H1 (cell line): ENCODE results near the gene CRADD. TPM values are rescaled to one million over a fixed set of nuclear protein-coding genes. Genes with fewer than 3 reads are reported as not detected.

Experiments
- CTCF ChIA-PET: fragments of 300-600 bp; sonication (Branson Sonifier 250); formaldehyde crosslinking; loops from one replicate; lab custom pipeline; 2021; ENCODE audit not compliant: partially characterized antibody; lab: Charles Lee
- POLR2A ChIA-PET: fragments of 300-600 bp; sonication (Branson Sonifier 250); formaldehyde crosslinking; loops from one replicate; lab custom pipeline; 2021; ENCODE audit warnings: inconsistent platforms; ENCODE audit not compliant: partially characterized antibody; lab: Charles Lee
- DNase-seq, 2 experiments: peaks; one replicate each; pipeline versions ENCODE4 v3.0.0 to v3.0.0-alpha.2; 2010 to 2022; ENCODE audit warnings: low spot score in 2 of 2, low read depth in 1 of 2, mixed read lengths in 1 of 2
- FAIRE-seq: peaks from 2 replicates; lab custom pipeline; 2011; peaks lifted over from hg19 to GRCh38; lab: Jason Lieb, UNC
- H2AFZ ChIP-seq: 2 replicates; pipeline ENCODE4 v1.8.1; 2012; ENCODE audit warnings: low read length, inconsistent platforms
- H2AK5ac ChIP-seq: 2 replicates; pipeline ENCODE4 v1.6.1; 2013; ENCODE audit warnings: low read depth, low read length
- H2BK120ac ChIP-seq: replicated peaks from 2 replicates; pipeline ENCODE3; 2013; ENCODE audit warnings: low read depth, low read length, inconsistent platforms
- H2BK12ac ChIP-seq: 2 replicates; pipeline ENCODE4 v1.6.1; 2013; ENCODE audit warnings: low read depth, low read length
- H2BK15ac ChIP-seq: 2 replicates; pipeline ENCODE4 v1.6.1; 2013; ENCODE audit warnings: low read length
- H2BK20ac ChIP-seq: 2 replicates; pipeline ENCODE4 v1.6.1; 2013; ENCODE audit warnings: low read length
- H2BK5ac ChIP-seq: 2 replicates; pipeline ENCODE4 v1.6.1; 2013; ENCODE audit warnings: low read depth, low read length
- H3K14ac ChIP-seq: 2 replicates; pipeline ENCODE4 v1.6.1; 2013; ENCODE audit warnings: inconsistent platforms; ENCODE audit not compliant: insufficient read length
- H3K18ac ChIP-seq: 2 replicates; pipeline ENCODE4 v1.6.1; 2013; ENCODE audit warnings: low read length; ENCODE audit errors: extremely low read depth
- H3K23ac ChIP-seq: 2 replicates; pipeline ENCODE4 v1.6.1; 2013; ENCODE audit warnings: inconsistent platforms; ENCODE audit not compliant: insufficient read length
- H3K23me2 ChIP-seq: 2 replicates; pipeline ENCODE4 v1.6.1; 2013; ENCODE audit warnings: low read depth, low read length
- H3K27ac ChIP-seq: 2 replicates; pipeline ENCODE4 v1.6.1; 2011; ENCODE audit warnings: low read depth, low read length, inconsistent platforms
- H3K27me3 ChIP-seq, 4 experiments: replicated peaks in 1 of 4; 1 replicate in 1 of 4; 2 replicates in 3 of 4; pipeline versions ENCODE4 v1.6.1 to v1.8.1; 2011 to 2013; ENCODE audit warnings: low read length in 3 of 4, mild to moderate bottlenecking in 3 of 4, inconsistent platforms in 2 of 4, mixed read lengths in 2 of 4, moderate library complexity in 1 of 4; ENCODE audit not compliant: control insufficient read depth in 3 of 4, insufficient read depth in 3 of 4; ENCODE audit errors: extremely low read depth in 1 of 4
- H3K36me3 ChIP-seq, 4 experiments: 2 replicates each; pipeline versions ENCODE4 v1.6.1 to v1.8.1; 2011 to 2013; ENCODE audit warnings: mild to moderate bottlenecking in 4 of 4, low read length in 3 of 4, moderate library complexity in 2 of 4, control low read depth in 1 of 4, inconsistent platforms in 1 of 4; ENCODE audit not compliant: insufficient read depth in 4 of 4, control insufficient read depth in 2 of 4
- H3K4ac ChIP-seq: replicated peaks from 2 replicates; pipeline ENCODE3; 2013; ENCODE audit warnings: low read length, low read depth, mixed read lengths, inconsistent platforms; ENCODE audit not compliant: insufficient read length
- H3K4me1 ChIP-seq, 4 experiments: replicated peaks in 1 of 4; 1 replicate in 1 of 4; 2 replicates in 3 of 4; pipeline versions ENCODE4 v1.6.1 to v1.8.1; 2011 to 2013; ENCODE audit warnings: low read length in 3 of 4, inconsistent platforms in 2 of 4, mixed read lengths in 1 of 4; ENCODE audit not compliant: insufficient read depth in 4 of 4, control insufficient read depth in 3 of 4
- H3K4me2 ChIP-seq, 2 experiments: 2 replicates each; pipeline versions ENCODE4 v1.6.1 to v1.8.1; 2011 to 2013; ENCODE audit warnings: low read depth in 2 of 2, low read length in 2 of 2, control low read depth in 1 of 2, inconsistent platforms in 1 of 2, mild to moderate bottlenecking in 1 of 2; ENCODE audit not compliant: insufficient read depth in 1 of 2
- H3K4me3 ChIP-seq, 4 experiments: fragments of 200-600, 300-600 bp in 1 of 4; sonication (generic), shearing (Covaris generic), sonication (Bioruptor Twin) in 1 of 4; 2 replicates each; pipeline versions ENCODE4 v1.5.1 to v1.8.1; 2011 to 2016; ENCODE audit warnings: low read length in 4 of 4, low read depth in 3 of 4, control low read depth in 2 of 4, inconsistent platforms in 2 of 4, mild to moderate bottlenecking in 2 of 4, mixed read lengths in 1 of 4, moderate library complexity in 1 of 4; ENCODE audit not compliant: insufficient read depth in 2 of 4; ENCODE audit errors: extremely low read depth in 1 of 4
- H3K56ac ChIP-seq: replicated peaks from 2 replicates; pipeline ENCODE3; 2013; ENCODE audit warnings: low read depth, mild to moderate bottlenecking, mixed read lengths, low read length, inconsistent platforms; ENCODE audit not compliant: insufficient read length
- H3K79me1 ChIP-seq: 2 replicates; pipeline ENCODE4 v1.6.1; 2013; ENCODE audit warnings: low read depth, low read length, control low read depth
- H3K79me2 ChIP-seq, 2 experiments: 2 replicates each; pipeline versions ENCODE4 v1.6.1 to v1.8.1; 2012 to 2013; ENCODE audit warnings: low read length in 2 of 2, mild to moderate bottlenecking in 2 of 2, inconsistent platforms in 1 of 2; ENCODE audit not compliant: insufficient read depth in 2 of 2, control insufficient read depth in 1 of 2
- H3K9ac ChIP-seq, 4 experiments: replicated peaks in 1 of 4; 1 replicate in 1 of 4; 2 replicates in 3 of 4; pipeline versions ENCODE4 v1.6.1 to v1.8.1; 2011 to 2013; ENCODE audit warnings: low read depth in 3 of 4, low read length in 3 of 4, control low read depth in 2 of 4, mild to moderate bottlenecking in 2 of 4, moderate library complexity in 2 of 4, inconsistent platforms in 1 of 4; ENCODE audit errors: extremely low read depth in 1 of 4
- H3K9me3 ChIP-seq, 2 experiments: 2 replicates each; pipeline versions ENCODE4 v1.6.1 to v1.8.1; 2012 to 2013; ENCODE audit warnings: mild to moderate bottlenecking in 2 of 2, moderate library complexity in 2 of 2, control low read depth in 1 of 2, inconsistent platforms in 1 of 2, low read depth in 1 of 2, low read length in 1 of 2, mixed read lengths in 1 of 2; ENCODE audit not compliant: insufficient read depth in 2 of 2
- H4K20me1 ChIP-seq, 2 experiments: replicated peaks in 1 of 2; 2 replicates each; pipeline versions ENCODE3 to v1.8.1; 2011 to 2013; ENCODE audit warnings: inconsistent platforms in 2 of 2, low read length in 2 of 2, mild to moderate bottlenecking in 1 of 2; ENCODE audit not compliant: insufficient read depth in 2 of 2, control insufficient read depth in 1 of 2
- H4K5ac ChIP-seq: 2 replicates; pipeline ENCODE4 v1.6.1; 2013; ENCODE audit warnings: low read length, low read depth, mixed read lengths, inconsistent platforms; ENCODE audit not compliant: insufficient read length
- H4K8ac ChIP-seq: 2 replicates; pipeline ENCODE4 v1.8.0; 2013; ENCODE audit warnings: mild to moderate bottlenecking, moderate library complexity, low read length, inconsistent platforms; ENCODE audit not compliant: insufficient read depth; ENCODE audit errors: extremely low read depth
- H4K91ac ChIP-seq: replicated peaks from 2 replicates; pipeline ENCODE3; 2013; ENCODE audit warnings: low read length, mixed read lengths, inconsistent platforms; ENCODE audit not compliant: insufficient read length
- CTBP2 ChIP-seq: IDR thresholded peaks from 2 replicates; pipeline ENCODE4 v1.7.0; 2011; ENCODE audit warnings: borderline replicate concordance, mild to moderate bottlenecking, moderate library complexity, mixed read lengths, low read length; ENCODE audit not compliant: insufficient read depth, insufficient read length
- SIRT6 ChIP-seq: IDR thresholded peaks from one replicate; pipeline ENCODE4 v1.7.1; 2012; ENCODE audit warnings: low read length, inconsistent platforms
- SP4 ChIP-seq: IDR thresholded peaks from 2 replicates; pipeline ENCODE4 v1.6.1; 2012; ENCODE audit warnings: low read length, inconsistent platforms
- WGBS, 2 experiments: shearing (Covaris generic) in 1 of 2; methylation state at CpG; one replicate each; pipeline versions ENCODE4 v1.1.6 to v1.1.7; 2013 to 2015; ENCODE audit warnings: low lambda C conversion rate in 2 of 2, mixed read lengths in 2 of 2, inconsistent platforms in 1 of 2, low coverage in 1 of 2, missing lambda C conversion rate in 1 of 2; ENCODE audit not compliant: insufficient replicate concordance in 2 of 2, insufficient coverage in 1 of 2, insufficient read length in 1 of 2; ENCODE audit errors: extremely low coverage in 1 of 2, missing lambda C conversion rate in 1 of 2; 5-methylcytosine and 5-hydroxymethylcytosine counted together
- polyA plus RNA-seq, 7 experiments: library from polyadenylated mRNA; depleted of rRNA in 3 of 7; stranded (reverse) in 5 of 7; unstranded in 2 of 7; fragments of >200 nt in 5 of 7; fragments of 200-250 nt in 2 of 7; gene quantifications; 1 replicate in 5 of 7; 2 replicates in 1 of 7; 4 replicates in 1 of 7; pipeline versions ENCODE4 v1.2.1 to v1.2.3, GENCODE V29; 2011 to 2013; ENCODE audit warnings: missing spikeins in 2 of 7, mixed read lengths in 2 of 7
- total RNA-seq: library from RNA; stranded (reverse); fragmentation: NEBNext Ultra II Directional; extraction: Animal tissue kit (Norgen Biotek cat#: 25700); gene quantifications from 2 replicates; pipeline ENCODE4 v1.2.1, GENCODE V29; 2021

Gene CRADD
- total and polyA plus RNA-seq, 2 of the 8 experiments (the other 6 are each of a cell fraction or from before 2014, with no cell fraction given) = 8.1 to 15.4 TPM

DNA sequence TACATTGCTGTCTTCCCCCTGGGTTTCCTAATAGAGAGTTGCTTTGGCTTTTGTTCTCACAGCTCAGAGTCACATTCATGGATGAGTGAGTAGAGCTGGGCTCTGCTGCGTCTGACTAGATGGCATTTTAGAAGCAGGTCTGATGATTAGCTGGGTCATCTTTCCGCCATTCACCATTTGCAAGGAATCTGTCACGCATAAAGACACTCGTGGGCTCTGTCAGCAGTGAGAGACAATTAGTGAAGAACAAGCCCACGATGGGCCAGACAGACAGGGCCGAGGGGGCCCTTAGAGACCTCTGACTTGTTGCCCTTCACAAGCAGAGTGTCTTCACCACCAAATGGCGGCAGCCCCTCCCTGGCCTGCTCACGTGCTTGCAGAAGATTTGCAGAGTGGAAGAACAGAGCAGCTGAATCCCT, 175.0 kb downstream of the CRADD start:
- peaks cover 0 to 2% (median under 1%) of the 10 kb centered on the region in 4 experiments; a peak in 2 of 7 replicates for H3K4me1 ChIP-seq
- no peak overlapping the region for H4K5ac ChIP-seq
- H2BK12ac ChIP-seq = no peak overlapping the region
- H3K18ac ChIP-seq = no peak overlapping the region
- no peak overlapping the region for H3K4me3 ChIP-seq
- H3K4ac ChIP-seq = no peak overlapping the region
- no peak overlapping the region for H3K4me2 ChIP-seq
- TF ChIP-seq SP4 = no peak
- no peak for TF ChIP-seq CTBP2
- no peak for TF ChIP-seq SIRT6
- H4K91ac ChIP-seq = no peak overlapping the region
- no peak for DNase-seq
- H4K8ac ChIP-seq = no peak overlapping the region
- no peak overlapping the region for H2AK5ac ChIP-seq
- no peaks in the 10 kb centered on the region for H4K20me1 ChIP-seq
- no peaks in the 10 kb centered on the region for H3K79me1 ChIP-seq
- H3K27me3 ChIP-seq = no peaks in the 10 kb centered on the region
- H2BK120ac ChIP-seq = no peak overlapping the region
- POLR2A ChIA-PET = interaction anchor here (1.2 kb wide), 1 partner anchor 9 kb away, joined by 3 read pairs; no protein-coding TSS in a partner anchor
- no peaks in the 10 kb centered on the region for H3K36me3 ChIP-seq
- no peak overlapping the region for H3K27ac ChIP-seq
- H2BK5ac ChIP-seq = no peak overlapping the region
- no peak overlapping the region for H2AFZ ChIP-seq
- H3K79me2 ChIP-seq = no peaks in the 10 kb centered on the region
- WGBS, 2 experiments = 75% methylated on average over 8 of the region's 8 CpGs; no CpG with 5 or more reads in 1 of the 2 experiments
- no peak overlapping the region for H2BK15ac ChIP-seq
- H3K9me3 ChIP-seq = no peaks in the 10 kb centered on the region
- no peak overlapping the region for H2BK20ac ChIP-seq
- no peaks in the 10 kb centered on the region for H3K23me2 ChIP-seq
- CTCF ChIA-PET = interaction anchor here (0.8 to 1.5 kb wide), 5 partner anchors 43 to 349 kb away, joined by 3 to 4 read pairs (median 4); no protein-coding TSS in a partner anchor
- H3K23ac ChIP-seq = no peak overlapping the region
- H3K14ac ChIP-seq = no peak overlapping the region
- no peak overlapping the region for H3K9ac ChIP-seq
- no peak for FAIRE-seq
- H3K56ac ChIP-seq = no peak overlapping the region
